Activated CD8-positive, alpha-beta memory T cell treated with anti-CD3 and anti-CD28 coated beads, Interleukin-2, amount 50 U/mL, for 24 hours (primary cell): ENCODE results near the gene PKNOX2.

Experiments
- DNase-seq: peaks from one replicate; pipeline ENCODE4 v3.0.0-alpha.2; 2020; ENCODE audit errors: extremely low read depth

Gene PKNOX2

GRCh38 chr11:125441648-125442410 is 277.3 kb downstream of the PKNOX2 start:
- no peak for DNase-seq

GRCh38 chr11:125442946-125443345 is 278.4 kb downstream of the PKNOX2 start:
- no peak for DNase-seq

GRCh38 chr11:125443767-125444311 is 279.3 kb downstream of the PKNOX2 start:
- no peak for DNase-seq

- no peak for DNase-seq
Observed at GRCh38 chr11:125445731-125446130, 281.2 kb downstream of the PKNOX2 start.

- no peak for DNase-seq
Observed at GRCh38 chr11:125446279-125446678, 281.7 kb downstream of the PKNOX2 start.

GRCh38 chr11:125447721-125448120 is 283.2 kb downstream of the PKNOX2 start:
- DNase-seq: no peak

- DNase-seq: no peak
Observed at GRCh38 chr11:125448136-125448535, 283.6 kb downstream of the PKNOX2 start.

- no peak for DNase-seq
Observed at GRCh38 chr11:125449565-125449964, 285.0 kb downstream of the PKNOX2 start.

GRCh38 chr11:125451400-125452124 is 287.0 kb downstream of the PKNOX2 start:
- no peak for DNase-seq

GRCh38 chr11:125452125-125452470 is 287.5 kb downstream of the PKNOX2 start:
- DNase-seq: no peak

- DNase-seq: no peak
Observed at GRCh38 chr11:125454047-125454446, 289.5 kb downstream of the PKNOX2 start.

GRCh38 chr11:125455851-125456250 is 291.3 kb downstream of the PKNOX2 start:
- DNase-seq: no peak

GRCh38 chr11:125457814-125458343 is 293.3 kb downstream of the PKNOX2 start:
- DNase-seq: no peak

- DNase-seq: no peak
Observed at GRCh38 chr11:125460275-125460674, 295.7 kb downstream of the PKNOX2 start.

GRCh38 chr11:125463590-125464269 is 299.2 kb downstream of the PKNOX2 start:
- no peak for DNase-seq

GRCh38 chr11:125464270-125464662 is 299.7 kb downstream of the PKNOX2 start:
- no peak for DNase-seq

- DNase-seq: no peak
Observed at GRCh38 chr11:125464666-125465065, 300.1 kb downstream of the PKNOX2 start.

- DNase-seq: no peak
Observed at GRCh38 chr11:125465255-125465654, 300.7 kb downstream of the PKNOX2 start.

- no peak for DNase-seq
Observed at GRCh38 chr11:125465701-125466100, 301.1 kb downstream of the PKNOX2 start.

GRCh38 chr11:125468025-125468424 is 303.5 kb downstream of the PKNOX2 start:
- DNase-seq: no peak

- no peak for DNase-seq
Observed at GRCh38 chr11:125468852-125469251, 304.3 kb downstream of the PKNOX2 start.

- no peak for DNase-seq
Observed at GRCh38 chr11:125470355-125470754, 305.8 kb downstream of the PKNOX2 start.
